Calu3 (cell line): ENCODE data around the gene TWIST2. TPM values are rescaled to one million over a fixed set of nuclear protein-coding genes. Genes with fewer than 3 reads are reported as not detected.

Experiments used
- BruUV-seq: library from RNA; stranded (reverse); fragments of 400-500 nt; replicated peaks from 2 replicates; lab custom pipeline; 2021; lab: Mats Ljungman, UMichigan
- CTCF ChIA-PET: fragments of 300-600 bp; sonication (Branson Sonifier 250); formaldehyde crosslinking; loops from one replicate; lab custom pipeline; 2022; ENCODE audit warnings: antibody characterized with exemption; lab: Charles Lee
- DNase-seq: peaks from one replicate; pipeline ENCODE4 v3.0.0; 2022
- H3K27ac Mint-ChIP-seq: one replicate; pipeline ENCODE4 v1.8.0; 2022; ENCODE audit warnings: mixed read lengths; ENCODE audit not compliant: unreplicated experiment
- H3K27me3 Mint-ChIP-seq: one replicate; pipeline ENCODE4 v1.8.0; 2022; ENCODE audit warnings: mixed read lengths; ENCODE audit not compliant: unreplicated experiment
- H3K36me3 Mint-ChIP-seq: one replicate; pipeline ENCODE4 v1.8.0; 2022; ENCODE audit warnings: mild to moderate bottlenecking, moderate library complexity, mixed read lengths; ENCODE audit not compliant: insufficient read depth, unreplicated experiment
- H3K4me1 Mint-ChIP-seq: one replicate; pipeline ENCODE4 v1.8.0; 2022; ENCODE audit warnings: mild to moderate bottlenecking, low read depth, mixed read lengths; ENCODE audit not compliant: unreplicated experiment
- H3K4me3 Mint-ChIP-seq: one replicate; pipeline ENCODE4 v1.8.0; 2022; ENCODE audit warnings: mild to moderate bottlenecking, low read depth, moderate library complexity, mixed read lengths; ENCODE audit not compliant: unreplicated experiment
- H3K9me3 Mint-ChIP-seq: one replicate; pipeline ENCODE4 v1.8.0; 2022; ENCODE audit warnings: low read depth, mixed read lengths; ENCODE audit not compliant: unreplicated experiment
- CTCF ChIP-seq: fragments of 200-600 bp; IDR thresholded peaks from one replicate; pipeline ENCODE4 v1.8.0; 2022; ENCODE audit warnings: antibody characterized with exemption; ENCODE audit not compliant: unreplicated experiment
- intact Hi-C: fragments of 100-400 bp; cut with micrococcal nuclease; formaldehyde crosslinking; loops from one replicate; pipeline ENCODE4 v1.10.0; 2022; ENCODE audit not compliant: unreplicated experiment
- total RNA-seq: library from RNA; stranded (reverse); gene quantifications from 2 replicates; pipeline ENCODE4 v1.2.3, GENCODE V29; 2022

Gene TWIST2
- total RNA-seq, 1 experiment from 2014 or later = not detected

DNA sequence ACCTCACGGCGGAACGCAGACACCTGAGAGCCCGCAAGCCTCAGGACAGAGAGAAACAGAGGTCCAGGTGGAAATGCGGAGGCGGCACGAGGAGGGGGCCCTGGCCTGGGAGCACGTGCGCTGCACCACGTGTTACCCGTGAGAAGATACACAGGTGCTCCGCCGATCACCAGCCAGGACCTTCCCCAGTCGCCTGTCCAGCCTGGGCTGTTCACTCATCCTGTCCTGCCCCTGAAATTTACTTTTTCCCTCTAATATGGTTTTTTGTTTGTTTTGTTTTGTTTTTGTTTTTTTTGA is 44.3 kb downstream of the TWIST2 start:
- intact Hi-C loops = no loop called here
- Mint-ChIP-seq H3K9me3 (no peaks in the 10 kb centered on the region), H3K27ac (no peak overlapping the region), H3K4me1 (peaks cover 9% of the 10 kb centered on the region), H3K27me3 (peaks cover 39% of the 10 kb centered on the region), H3K36me3 (peaks cover 3% of the 10 kb centered on the region), H3K4me3 (no peak overlapping the region)
- BruUV-seq = no TSS peak
- no peak for TF ChIP-seq CTCF
- CTCF ChIA-PET = no interaction called here
- DNase-seq = no peak

GRCh38 chr2:238892796-238893195 is 44.9 kb downstream of the TWIST2 start:
- Mint-ChIP-seq H3K36me3 (peaks cover 3% of the 10 kb centered on the region), H3K9me3 (no peaks in the 10 kb centered on the region), H3K27me3 (peaks cover 32% of the 10 kb centered on the region), H3K4me3 (no peak overlapping the region), H3K27ac (no peak overlapping the region), H3K4me1 (peaks cover 9% of the 10 kb centered on the region)
- no peak for TF ChIP-seq CTCF
- CTCF ChIA-PET = no interaction called here
- no peak for DNase-seq
- no TSS peak for BruUV-seq
- intact Hi-C loops = no loop called here

DNA sequence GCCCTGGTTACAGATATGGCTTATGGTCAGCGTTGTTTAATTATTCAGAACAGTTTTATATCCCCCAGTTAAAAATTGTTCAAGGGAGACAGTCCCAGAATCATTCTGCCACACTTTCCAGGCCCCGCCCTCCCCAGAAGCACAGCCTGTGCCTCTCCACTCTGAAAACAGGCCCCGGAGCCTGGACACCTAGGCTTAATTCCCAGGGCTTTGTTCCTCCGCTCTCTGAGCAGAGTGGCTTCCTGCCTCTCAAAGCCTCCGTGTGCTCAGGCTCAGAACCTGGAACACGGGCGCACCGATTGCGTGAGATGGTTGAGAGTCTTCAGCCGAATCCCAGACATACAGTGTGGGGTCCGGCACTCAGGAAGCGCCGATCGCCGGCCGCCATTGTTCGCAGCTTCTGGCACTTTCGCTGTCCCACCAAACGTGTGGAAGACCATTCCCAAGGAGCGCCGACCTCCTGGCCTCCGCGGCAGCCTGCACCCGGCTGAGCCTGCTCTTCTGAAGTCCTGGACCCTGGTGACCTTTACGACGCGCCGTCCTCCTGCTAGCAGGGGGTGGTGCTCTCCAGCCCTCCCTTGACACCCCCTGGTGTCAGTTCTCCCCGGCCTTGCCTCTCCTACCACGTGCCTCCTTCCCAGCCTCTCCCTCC is 45.6 kb downstream of the TWIST2 start:
- H3K27ac Mint-ChIP-seq = no peak overlapping the region
- DNase-seq = no peak
- no TSS peak for BruUV-seq
- H3K4me1 Mint-ChIP-seq = peaks cover 9% of the 10 kb centered on the region
- CTCF ChIA-PET = no interaction called here
- H3K36me3 Mint-ChIP-seq = peaks cover 3% of the 10 kb centered on the region
- TF ChIP-seq CTCF = no peak
- intact Hi-C loops = no loop called here
- peaks cover 25% of the 10 kb centered on the region for H3K27me3 Mint-ChIP-seq
- no peaks in the 10 kb centered on the region for H3K9me3 Mint-ChIP-seq
- no peak overlapping the region for H3K4me3 Mint-ChIP-seq

GRCh38 chr2:238894226-238894949 is 46.5 kb downstream of the TWIST2 start:
- peaks cover 16% of the 10 kb centered on the region for H3K27me3 Mint-ChIP-seq
- BruUV-seq = no TSS peak
- no peak overlapping the region for H3K4me3 Mint-ChIP-seq
- peaks cover 3% of the 10 kb centered on the region for H3K36me3 Mint-ChIP-seq
- no peak overlapping the region for H3K27ac Mint-ChIP-seq
- H3K9me3 Mint-ChIP-seq = no peaks in the 10 kb centered on the region
- CTCF ChIA-PET = no interaction called here
- TF ChIP-seq CTCF = no peak
- DNase-seq = no peak
- peaks cover 9% of the 10 kb centered on the region for H3K4me1 Mint-ChIP-seq
- intact Hi-C loops = no loop called here
